Activated naive CD8-positive, alpha-beta T cell treated with anti-CD3 and anti-CD28 coated beads, Interleukin-2, amount 50 U/mL, for 24 hours (primary cell): ENCODE data around the gene LSM14A.
"Not testable (repeated sequence)": the region's sequence is repeated elsewhere in the genome, so short reads cannot be mapped to it uniquely, and the experiment has no call there.

Source experiments
- ATAC-seq: fragments of 150-1000 bp; cut with Tn5 transposase; one replicate; pipeline ENCODE4 v1.10.0; 2021
- DNase-seq: peaks from one replicate; pipeline ENCODE4 v3.0.0; 2021
- H3K27ac Mint-ChIP-seq: one replicate; pipeline ENCODE4 v1.8.0; 2021; ENCODE audit warnings: mild to moderate bottlenecking, mixed read lengths
- H3K27me3 Mint-ChIP-seq: one replicate; pipeline ENCODE4 v1.8.0; 2021; ENCODE audit warnings: mixed read lengths
- H3K36me3 Mint-ChIP-seq: one replicate; pipeline ENCODE4 v1.8.0; 2021; ENCODE audit warnings: low read depth, mixed read lengths
- H3K4me1 Mint-ChIP-seq: one replicate; pipeline ENCODE4 v1.8.0; 2021; ENCODE audit warnings: mixed read lengths
- H3K4me3 Mint-ChIP-seq: one replicate; pipeline ENCODE4 v1.8.0; 2021; ENCODE audit warnings: mild to moderate bottlenecking, moderate library complexity, mixed read lengths
- H3K9me3 Mint-ChIP-seq: one replicate; pipeline ENCODE4 v1.8.0; 2021; ENCODE audit warnings: mixed read lengths

Gene LSM14A

DNA sequence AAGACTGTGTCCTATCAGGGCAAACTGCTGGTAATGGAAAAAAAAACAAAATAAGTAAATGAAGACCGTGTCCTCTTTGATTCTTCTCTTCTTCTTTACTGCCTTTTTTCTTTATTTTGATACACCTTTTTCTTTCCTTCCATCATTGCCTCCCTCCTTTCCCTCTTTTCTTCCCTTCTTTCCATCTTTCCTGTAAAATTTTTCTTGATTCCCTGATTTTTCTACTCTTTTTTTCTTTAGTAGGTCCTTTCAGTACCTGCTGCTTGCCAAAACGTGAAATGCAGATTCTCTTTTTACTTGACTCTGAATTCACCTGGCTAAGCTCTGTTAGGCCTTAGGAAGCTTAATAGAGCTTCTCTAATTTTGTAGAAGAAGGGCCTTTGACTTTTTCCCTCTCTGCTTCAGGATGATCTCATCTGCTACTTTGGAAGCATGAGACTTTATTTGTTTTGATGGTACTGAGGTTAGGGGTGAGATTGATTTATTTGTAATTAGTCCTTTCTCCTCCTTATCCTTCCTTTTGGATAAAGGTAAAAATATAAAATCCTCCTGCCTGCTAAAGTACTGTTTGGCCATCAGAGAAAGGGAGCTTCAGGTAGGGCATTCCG lies 19.2 kb downstream of the LSM14A start:
- ATAC-seq = no peak
- Mint-ChIP-seq H3K27me3 (no peaks in the 10 kb centered on the region), H3K36me3 (peaks cover 24% of the 10 kb centered on the region), H3K9me3 (no peaks in the 10 kb centered on the region), H3K27ac (peak overlapping the region; percentile 20), H3K4me1 (peaks cover 59% of the 10 kb centered on the region), H3K4me3 (no peak overlapping the region)
- DNase-seq = no peak

DNA sequence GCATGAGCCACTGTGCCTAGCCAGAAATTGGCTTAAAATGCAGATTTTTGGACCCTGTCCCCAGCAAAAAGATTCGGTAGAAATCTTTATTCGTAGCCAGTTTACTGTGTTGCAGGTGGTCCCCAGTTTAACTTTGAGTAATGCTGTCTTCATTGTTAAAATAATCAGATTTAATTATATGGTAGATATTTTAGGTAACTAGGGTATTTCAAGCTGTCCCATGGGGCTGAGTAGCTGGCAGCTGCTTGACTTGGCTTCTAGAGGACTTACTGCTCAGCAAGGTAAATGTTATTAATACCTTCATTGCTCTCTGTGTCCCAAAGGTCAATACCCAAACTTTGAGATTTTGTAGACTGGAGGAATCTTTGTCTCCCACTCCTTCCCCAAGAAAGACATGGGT lies 21.1 kb downstream of the LSM14A start:
- DNase-seq (no peak), ATAC-seq (no peak)
- Mint-ChIP-seq H3K4me1 (peaks cover 42% of the 10 kb centered on the region), H3K27me3 (no peaks in the 10 kb centered on the region), H3K36me3 (peaks cover 26% of the 10 kb centered on the region), H3K27ac (peak overlapping the region; percentile 35), H3K9me3 (no peaks in the 10 kb centered on the region), H3K4me3 (no peak overlapping the region)

DNA sequence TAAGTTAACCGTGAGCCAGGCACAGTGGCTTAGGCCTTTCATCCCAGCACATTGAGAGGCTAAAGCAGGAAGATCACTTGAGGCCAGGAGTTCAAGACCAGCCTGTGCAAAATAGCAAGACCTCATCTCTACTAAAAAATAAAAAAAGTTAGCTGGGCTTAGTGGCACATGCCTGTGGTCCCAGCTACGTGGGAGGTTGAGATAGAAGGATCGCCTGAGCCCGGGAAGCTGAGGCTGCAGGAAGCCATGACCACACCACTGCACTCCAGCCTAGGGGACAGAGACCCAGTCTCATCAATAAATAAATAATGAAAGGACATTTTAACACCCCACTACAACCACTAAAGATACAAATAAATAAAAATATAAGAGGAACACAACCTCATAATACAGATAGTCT lies 21.6 kb downstream of the LSM14A start:
- H3K9me3 Mint-ChIP-seq = no peaks in the 10 kb centered on the region
- no peak overlapping the region for H3K4me3 Mint-ChIP-seq
- ATAC-seq = no peak
- H3K36me3 Mint-ChIP-seq = peaks cover 26% of the 10 kb centered on the region
- peaks cover 38% of the 10 kb centered on the region for H3K4me1 Mint-ChIP-seq
- H3K27ac Mint-ChIP-seq = no peak overlapping the region
- H3K27me3 Mint-ChIP-seq = no peaks in the 10 kb centered on the region
- DNase-seq = no peak

DNA sequence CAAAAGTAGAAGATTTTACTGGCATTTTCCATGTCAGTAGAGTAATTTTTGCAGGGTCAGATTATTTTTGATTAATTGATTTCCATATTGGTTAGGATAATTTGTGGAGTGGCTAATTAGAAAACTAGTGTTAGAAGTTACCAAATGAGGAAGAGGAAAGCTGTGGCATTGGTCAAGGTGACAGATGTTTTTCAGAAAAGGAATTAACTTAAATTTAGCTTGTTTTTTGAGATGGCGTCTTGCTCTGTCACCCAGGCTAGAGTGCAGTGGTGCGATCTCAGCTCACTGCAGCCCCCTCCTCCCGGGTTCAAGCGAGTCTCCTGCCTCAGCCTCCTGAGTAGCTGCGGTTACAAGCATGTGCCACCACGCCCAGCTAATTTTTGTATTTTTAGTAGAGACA lies 28.8 kb downstream of the LSM14A start:
- ATAC-seq (no peak), DNase-seq (no peak)
- Mint-ChIP-seq H3K4me1 (no peaks in the 10 kb centered on the region), H3K9me3 (no peaks in the 10 kb centered on the region), H3K4me3 (no peak overlapping the region), H3K36me3 (peaks cover 32% of the 10 kb centered on the region), H3K27me3 (no peaks in the 10 kb centered on the region), H3K27ac (no peak overlapping the region)

DNA sequence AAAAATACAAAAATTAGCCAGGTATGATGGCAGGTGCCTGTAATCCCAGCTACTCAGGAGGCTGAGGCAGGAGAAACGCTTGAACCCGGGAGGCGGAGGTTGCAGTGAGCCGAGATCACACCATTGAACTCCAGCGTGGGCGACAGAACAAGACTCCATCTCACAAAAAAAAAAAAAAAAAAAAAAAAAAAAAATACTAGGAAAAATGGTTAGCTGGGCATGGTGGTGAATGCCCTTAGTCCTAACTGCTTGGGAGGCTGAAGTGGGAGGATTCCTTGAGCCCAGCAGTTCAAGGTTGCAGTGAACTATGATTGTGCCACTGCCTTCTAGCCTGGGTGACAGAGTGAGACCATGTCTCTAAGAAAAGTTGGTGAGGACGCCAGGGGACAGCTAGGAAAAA lies 33.0 kb downstream of the LSM14A start:
- not testable (repeated sequence) for H3K27me3 Mint-ChIP-seq, H3K4me1 Mint-ChIP-seq, ATAC-seq, H3K27ac Mint-ChIP-seq, H3K4me3 Mint-ChIP-seq, DNase-seq, H3K9me3 Mint-ChIP-seq
- peaks cover 20% of the 10 kb centered on the region for H3K36me3 Mint-ChIP-seq

DNA sequence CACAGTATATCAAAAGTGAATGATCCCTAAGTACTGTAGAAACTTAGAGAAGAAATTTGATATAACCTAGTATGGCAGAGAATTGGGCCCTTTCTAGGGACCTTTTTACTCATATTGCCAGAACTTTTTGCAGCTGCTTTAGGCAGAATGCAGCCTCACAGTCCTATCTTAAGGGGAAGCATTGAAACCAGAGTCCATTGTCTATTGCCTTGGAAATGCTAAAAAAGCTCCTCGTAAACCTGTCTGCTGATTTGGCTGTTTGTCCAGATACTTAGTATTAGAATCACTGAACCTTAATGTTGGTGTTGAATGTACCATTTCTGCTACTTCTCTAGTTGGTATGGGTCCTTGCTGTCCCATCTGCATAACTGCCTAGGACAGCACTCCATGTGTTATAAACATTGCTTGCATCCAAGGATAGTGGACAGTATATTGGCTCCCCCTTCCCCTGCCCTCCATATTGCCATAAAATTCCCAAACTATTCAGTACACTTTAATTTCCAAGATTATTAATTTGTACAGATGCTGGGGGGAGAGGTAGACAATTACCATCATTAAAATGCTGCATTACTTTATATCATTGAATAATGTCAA lies 36.1 kb downstream of the LSM14A start:
- Mint-ChIP-seq H3K27me3 (no peaks in the 10 kb centered on the region), H3K4me3 (no peak overlapping the region), H3K27ac (no peak overlapping the region), H3K9me3 (no peaks in the 10 kb centered on the region), H3K4me1 (no peaks in the 10 kb centered on the region), H3K36me3 (peaks cover 13% of the 10 kb centered on the region)
- no peak for DNase-seq
- no peak for ATAC-seq

DNA sequence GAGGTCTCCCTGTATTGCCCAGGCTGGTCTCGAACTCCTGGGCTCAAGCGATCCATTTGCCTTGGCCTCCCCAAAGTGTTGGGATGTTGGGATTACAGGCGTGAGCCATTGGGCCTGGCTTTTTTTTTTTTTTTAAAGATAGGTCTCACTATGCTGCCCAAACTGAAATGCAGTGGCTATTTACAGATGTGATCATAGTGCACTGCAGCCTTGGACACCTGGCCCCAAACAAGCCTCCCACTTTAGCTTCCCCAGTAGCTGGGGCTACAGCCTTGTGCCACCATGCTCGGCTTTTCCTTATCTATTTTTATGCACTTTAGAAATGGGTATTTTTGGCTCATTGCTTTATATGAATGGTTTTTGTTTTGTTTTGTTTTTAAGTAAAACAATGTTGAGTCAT lies 37.4 kb downstream of the LSM14A start:
- H3K4me3 Mint-ChIP-seq = no peak overlapping the region
- no peaks in the 10 kb centered on the region for H3K27me3 Mint-ChIP-seq
- DNase-seq (no peak), ATAC-seq (no peak)
- H3K36me3 Mint-ChIP-seq = peaks cover 12% of the 10 kb centered on the region
- H3K27ac Mint-ChIP-seq = no peak overlapping the region
- H3K9me3 Mint-ChIP-seq = no peaks in the 10 kb centered on the region
- peaks cover 2% of the 10 kb centered on the region for H3K4me1 Mint-ChIP-seq

DNA sequence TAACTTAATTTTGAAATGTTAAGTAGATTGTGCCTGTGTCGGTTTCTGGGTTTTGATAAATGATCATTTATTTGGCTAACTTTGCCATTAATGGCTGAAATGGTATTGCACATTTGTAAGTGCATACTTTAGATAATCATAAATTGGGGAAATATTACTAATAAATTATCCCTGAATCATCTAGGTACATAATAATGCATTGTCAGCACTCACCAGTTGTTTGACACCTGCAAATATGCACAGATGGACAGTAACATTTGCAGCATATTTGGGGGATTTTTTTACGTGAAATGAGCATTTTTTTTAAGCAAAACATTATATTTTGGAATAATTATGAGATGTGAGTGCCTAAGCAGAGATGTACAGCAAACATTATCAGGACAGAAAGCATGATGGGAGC lies 41.0 kb downstream of the LSM14A start:
- peaks cover 25% of the 10 kb centered on the region for H3K36me3 Mint-ChIP-seq
- no peaks in the 10 kb centered on the region for H3K9me3 Mint-ChIP-seq
- peaks cover 19% of the 10 kb centered on the region for H3K4me1 Mint-ChIP-seq
- no peak overlapping the region for H3K27ac Mint-ChIP-seq
- DNase-seq (no peak), ATAC-seq (no peak)
- H3K4me3 Mint-ChIP-seq = no peak overlapping the region
- no peaks in the 10 kb centered on the region for H3K27me3 Mint-ChIP-seq

DNA sequence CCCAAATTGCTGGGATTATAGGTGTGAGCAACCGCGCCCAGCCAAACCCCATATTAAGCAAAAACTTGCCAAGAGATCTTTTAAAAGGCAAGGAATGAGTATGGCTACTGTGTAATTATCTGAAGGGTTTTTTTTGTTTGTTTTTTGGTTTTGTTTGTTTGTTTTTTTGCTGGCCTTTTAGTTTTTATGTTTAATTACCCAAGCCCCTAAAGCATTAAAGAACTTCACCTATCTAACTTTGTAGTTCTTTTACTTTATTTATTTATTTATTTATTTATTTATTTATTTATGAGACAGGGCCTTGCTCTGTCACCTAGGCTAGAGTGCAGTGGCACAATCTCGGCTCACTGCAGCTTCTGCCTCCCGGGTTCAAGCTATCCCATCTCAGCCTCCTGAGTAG lies 41.7 kb downstream of the LSM14A start:
- Mint-ChIP-seq H3K4me3 (no peak overlapping the region), H3K4me1 (peaks cover 26% of the 10 kb centered on the region), H3K27me3 (no peaks in the 10 kb centered on the region), H3K27ac (no peak overlapping the region), H3K9me3 (no peaks in the 10 kb centered on the region), H3K36me3 (peaks cover 29% of the 10 kb centered on the region)
- no peak for ATAC-seq
- DNase-seq = no peak

DNA sequence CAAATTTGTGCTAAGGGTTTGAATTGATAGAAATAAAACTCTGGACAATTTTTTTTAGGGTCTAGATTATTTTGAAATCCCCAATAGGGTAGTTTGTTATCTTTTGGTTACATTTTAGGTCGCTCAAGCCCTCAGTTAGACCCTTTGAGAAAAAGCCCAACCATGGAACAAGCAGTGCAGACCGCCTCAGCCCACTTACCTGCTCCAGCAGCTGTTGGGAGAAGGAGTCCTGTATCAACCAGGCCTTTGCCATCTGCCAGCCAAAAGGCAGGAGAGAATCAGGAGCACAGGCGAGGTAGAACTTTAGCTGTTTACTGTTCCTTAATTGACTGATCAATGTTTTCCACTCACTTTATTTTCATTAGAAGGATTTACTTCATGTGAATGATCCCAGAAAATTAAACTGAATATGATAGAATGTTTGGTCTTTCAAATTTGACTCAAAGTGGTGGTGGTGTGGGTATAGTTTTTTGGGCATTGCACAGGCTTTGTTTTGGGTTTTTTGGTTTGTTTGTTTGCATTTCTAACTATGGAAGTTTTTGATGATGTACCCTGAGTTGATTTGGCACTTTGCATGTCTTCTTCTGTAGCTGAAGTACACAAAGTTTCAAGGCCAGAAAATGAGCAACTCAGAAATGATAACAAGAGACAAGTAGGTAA lies 42.8 kb downstream of the LSM14A start:
- no peak for DNase-seq
- Mint-ChIP-seq H3K27me3 (no peaks in the 10 kb centered on the region), H3K4me3 (no peak overlapping the region), H3K27ac (no peak overlapping the region), H3K4me1 (peaks cover 29% of the 10 kb centered on the region), H3K9me3 (no peaks in the 10 kb centered on the region), H3K36me3 (peaks cover 35% of the 10 kb centered on the region)
- ATAC-seq = no peak

DNA sequence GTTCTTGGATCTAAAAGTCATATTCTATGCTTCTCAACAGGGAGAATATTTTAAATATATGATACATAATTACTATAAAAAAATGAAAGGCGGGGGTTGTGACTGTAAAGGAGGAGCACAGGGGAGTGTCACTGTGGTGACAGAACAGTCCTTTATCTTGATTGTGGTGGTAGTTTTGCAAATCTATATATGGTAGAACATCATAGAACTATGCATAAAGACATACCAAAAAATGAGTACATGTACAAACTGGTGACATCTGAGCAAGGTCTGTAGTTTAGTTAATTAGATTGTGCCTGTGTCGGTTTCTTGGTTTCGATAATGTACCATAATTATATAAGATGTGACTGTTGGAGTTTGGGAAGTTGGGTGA lies 43.3 kb downstream of the LSM14A start:
- H3K9me3 Mint-ChIP-seq = no peaks in the 10 kb centered on the region
- H3K4me3 Mint-ChIP-seq = no peak overlapping the region
- H3K36me3 Mint-ChIP-seq = peaks cover 36% of the 10 kb centered on the region
- no peak for DNase-seq
- H3K4me1 Mint-ChIP-seq = peaks cover 29% of the 10 kb centered on the region
- H3K27ac Mint-ChIP-seq = no peak overlapping the region
- no peaks in the 10 kb centered on the region for H3K27me3 Mint-ChIP-seq
- no peak for ATAC-seq

DNA sequence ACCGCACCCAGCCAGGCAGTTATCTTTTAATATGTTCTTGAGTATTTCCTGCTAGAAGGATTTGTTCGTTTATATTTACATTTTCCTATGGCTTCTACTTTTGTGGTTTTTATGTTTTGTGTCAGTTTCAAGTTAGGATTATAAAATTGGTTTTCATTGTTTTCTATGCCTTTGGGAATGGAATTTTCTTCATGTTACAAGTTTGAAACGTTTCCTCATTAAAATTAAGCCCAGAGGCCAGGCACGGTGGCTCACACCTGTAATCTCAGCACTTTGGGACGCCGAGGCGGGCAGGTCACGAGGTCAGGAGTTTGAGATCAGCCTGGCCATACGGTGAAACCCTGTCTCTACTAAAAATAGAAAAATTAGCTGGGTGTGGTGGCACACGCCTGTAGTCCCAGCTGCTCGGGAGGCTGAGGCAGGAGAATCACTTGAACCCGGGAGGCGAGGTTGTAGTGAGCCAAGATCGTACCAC lies 44.5 kb downstream of the LSM14A start:
- peaks cover 42% of the 10 kb centered on the region for H3K36me3 Mint-ChIP-seq
- not testable (repeated sequence) for H3K27ac Mint-ChIP-seq, H3K9me3 Mint-ChIP-seq, H3K27me3 Mint-ChIP-seq, DNase-seq, H3K4me3 Mint-ChIP-seq, ATAC-seq
- peaks cover 29% of the 10 kb centered on the region for H3K4me1 Mint-ChIP-seq

DNA sequence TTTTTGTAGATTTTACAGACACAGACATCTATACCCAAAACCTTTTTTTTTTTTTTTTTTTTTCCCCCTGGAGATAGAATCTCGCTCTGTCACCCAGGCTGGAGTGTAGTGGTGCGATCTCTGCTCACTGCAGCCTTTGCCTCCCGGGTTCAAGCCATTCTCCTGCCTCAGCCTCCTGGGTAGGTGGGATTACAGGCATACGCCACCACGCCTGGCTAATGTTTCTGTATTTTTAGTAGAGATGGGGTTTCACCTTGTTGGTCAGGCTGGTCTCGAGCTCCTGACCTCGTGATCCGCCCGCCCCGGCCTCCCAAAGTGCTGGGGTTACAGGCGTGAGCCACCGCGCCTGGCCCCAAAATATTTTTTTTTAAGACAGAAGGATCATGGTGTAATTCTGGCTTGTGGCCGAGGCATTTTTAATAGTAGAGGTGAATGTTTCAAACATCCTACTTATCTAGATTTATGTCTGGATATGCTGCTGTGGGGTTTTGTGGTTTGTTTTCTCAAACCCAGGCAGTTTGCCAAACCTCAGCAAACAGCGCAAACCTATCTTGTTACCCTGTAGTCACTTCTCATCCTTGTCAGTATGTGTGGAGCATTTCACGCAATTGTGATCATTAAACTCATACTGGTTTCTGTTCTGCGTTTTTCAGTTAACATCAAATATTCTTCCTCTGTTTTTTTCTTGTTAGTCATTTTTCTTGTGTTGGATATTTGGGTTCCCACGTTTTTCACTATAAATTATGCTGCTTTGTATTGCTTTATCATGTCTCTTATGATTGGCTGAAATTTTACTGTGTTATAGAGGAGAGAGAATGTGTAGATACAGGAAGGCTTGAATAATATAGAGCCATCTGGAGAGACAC lies 45.9 kb downstream of the LSM14A start:
- Mint-ChIP-seq H3K9me3 (no peaks in the 10 kb centered on the region), H3K36me3 (peaks cover 55% of the 10 kb centered on the region), H3K27me3 (no peaks in the 10 kb centered on the region), H3K27ac (peak overlapping the region; percentile 79), H3K4me3 (peak overlapping the region; percentile 46), H3K4me1 (peaks cover 31% of the 10 kb centered on the region)
- DNase-seq = peak; percentile 55
- ATAC-seq = peak; percentile 91

DNA sequence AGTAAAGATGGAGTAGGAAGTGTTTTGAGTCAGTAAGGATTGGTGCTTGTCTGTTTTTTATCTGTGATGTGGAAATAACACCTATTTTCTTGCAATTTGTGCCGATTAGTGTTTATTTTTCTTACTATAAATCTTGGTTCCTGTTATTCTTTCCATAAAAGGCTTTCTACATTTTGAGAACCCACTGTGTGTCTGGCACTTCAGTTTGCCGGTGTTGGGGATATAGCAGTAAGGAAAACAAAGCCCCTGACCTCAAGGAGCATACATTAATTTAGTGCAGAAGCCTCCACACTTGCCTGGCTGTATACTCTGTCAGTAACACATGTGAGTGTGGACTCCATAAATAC lies 46.5 kb downstream of the LSM14A start:
- DNase-seq (no peak), ATAC-seq (no peak)
- Mint-ChIP-seq H3K4me1 (peaks cover 37% of the 10 kb centered on the region), H3K27me3 (no peaks in the 10 kb centered on the region), H3K4me3 (peak overlapping the region; percentile 14), H3K27ac (peak overlapping the region; percentile 79), H3K36me3 (peaks cover 60% of the 10 kb centered on the region), H3K9me3 (no peaks in the 10 kb centered on the region)
